Heart left ventricle (tissue), 16 donors: ENCODE measurements around the gene ANXA5. TPM values are rescaled to one million over a fixed set of nuclear protein-coding genes. Genes with fewer than 3 reads are reported as not detected.
A peak's percentile ranks its signal among the peaks of the same experiment; 100 is the strongest.

ENCODE experiments used
- ATAC-seq, 4 donors: fragments of 200-7000 bp; cut with Tn5 transposase; one replicate each; pipeline ENCODE4 v1.9.1; 2020 to 2022; ENCODE audit warnings: moderate library complexity in 4 of 4, mild to moderate bottlenecking in 3 of 4, moderate number of reproducible peaks in 1 of 4
- DNase-seq, 5 donors: peaks; one replicate each; pipeline ENCODE4 v3.0.0-alpha.2; 2020
- H3K27ac ChIP-seq, 12 donors: fragments of 200-600 bp; sonication (generic) in 4 of 12; one replicate each; pipeline versions ENCODE4 v1.5.0 to v1.8.0; 2016 to 2022; ENCODE audit warnings: mild to moderate bottlenecking in 2 of 12
- H3K27me3 ChIP-seq, 9 donors: fragments of 200-600 bp; sonication (generic) in 2 of 9; one replicate each; pipeline versions ENCODE4 v1.5.1 to v1.8.0; 2016 to 2022; ENCODE audit warnings: mild to moderate bottlenecking in 3 of 9
- H3K36me3 ChIP-seq, 9 donors: fragments of 200-600 bp; sonication (generic) in 2 of 9; one replicate each; pipeline versions ENCODE4 v1.5.0 to v1.8.0; 2018 to 2022; ENCODE audit warnings: mild to moderate bottlenecking in 2 of 9
- H3K4me1 ChIP-seq, 12 donors: fragments of 200-600 bp; sonication (generic) in 4 of 12; one replicate each; pipeline versions ENCODE4 v1.5.0 to v1.8.0; 2016 to 2022; ENCODE audit warnings: mild to moderate bottlenecking in 3 of 12
- H3K4me3 ChIP-seq, 12 donors: fragments of 200-600 bp; sonication (generic) in 4 of 12; one replicate each; pipeline versions ENCODE4 v1.5.0 to v1.8.0; 2017 to 2022; ENCODE audit warnings: mild to moderate bottlenecking in 9 of 12, moderate library complexity in 4 of 12
- H3K9me3 ChIP-seq, 12 donors: fragments of 200-600 bp; sonication (generic) in 4 of 12; one replicate each; pipeline versions ENCODE4 v1.5.0 to v1.8.0; 2016 to 2022; ENCODE audit warnings: mild to moderate bottlenecking in 1 of 12
- POLR2A ChIP-seq, 2 donors: fragments of 450-650 bp; IDR thresholded peaks; one replicate each; pipeline ENCODE4 v1.6.1; 2017; ENCODE audit warnings: antibody characterized with exemption in 2 of 2, mild to moderate bottlenecking in 2 of 2, moderate library complexity in 2 of 2
- WGBS, 4 donors: extraction: QIAGEN DNeasy Blood & Tissue Kit in 2 of 4; methylation state at CpG; one replicate each; pipeline versions ENCODE4 v1.1.5 to v1.1.7; 2013 to 2018; 5-methylcytosine and 5-hydroxymethylcytosine counted together
- intact Hi-C, 10 donors: fragments of 100-400 bp; cut with DNase I; formaldehyde crosslinking; loops; one replicate each; pipeline versions ENCODE4 v1.11.1 to v1.14.2; 2022
- polyA plus RNA-seq, 2 donors: library from polyadenylated mRNA; stranded (reverse); fragments of 200-250 nt; gene quantifications; one replicate each; pipeline ENCODE4 v1.2.3, GENCODE V29; 2013
- total RNA-seq, 9 donors: library from RNA; depleted of rRNA in 2 of 9; stranded (reverse); fragments of >200 nt in 2 of 9; fragmentation: NEBNext Ultra II Directional in 3 of 9; extraction: Animal tissue kit (Norgen Biotek cat#: 25700) in 3 of 9; gene quantifications; one replicate each; pipeline versions ENCODE4 v1.1.0 to v1.2.4, GENCODE V29; 2016 to 2023
- TF ChIP-seq, protein P1 (sequence below), 12 donors: fragments of 200-600 bp; sonication (generic) in 4 of 12; IDR thresholded peaks; one replicate each; pipeline versions ENCODE4 v1.5.0 to v1.8.0; 2018 to 2022; ENCODE audit warnings: antibody characterized with exemption in 12 of 12, mild to moderate bottlenecking in 5 of 12
- donor health status: ischemic (EF 13 %, LVEDD 7.1; RV severe dilation, severe dysfunction).
- donor health status: healthy with polysubstance abuse.
- donor health status: DM: no; HTN: yes; CAD: no.
- donor health status: DM: no; HTN: no; CAD: no.
- donor health status: ischemic (EF 25% LVEDD 6.9; RV normal size, moderate dysfunction).
- donor health status: ischemic (EF 25% LVEDD 5.7; RV mildly dilated, moderate dysfunction).
- donor health status: healthy.
- donor health status: DM: yes; HTN: yes; CAD: no.
- donor health status: ischemic (EF 35%, LVEDD 5.7; RV mildly dilated, moderate dysfunction).
- donor health status: nonischemic (EF 11% LVEDD 7.7; RV severe dilation, severe dysfunction).
- donor health status: DM: yes; HTN: yes; CAD: no.
- donor health status: PGD.
- donor health status: ischemic (EF 29% LVEDD 5.4; RV normal size, mild dysfunction).
- donor health status: nonischemic (EF 23%, LVEDD 6.1; RV moderate dilation, normal function).

ANXA5 gene
- total and polyA plus RNA-seq, 11 donors: 104 to 283 (median 168) TPM

DNA sequence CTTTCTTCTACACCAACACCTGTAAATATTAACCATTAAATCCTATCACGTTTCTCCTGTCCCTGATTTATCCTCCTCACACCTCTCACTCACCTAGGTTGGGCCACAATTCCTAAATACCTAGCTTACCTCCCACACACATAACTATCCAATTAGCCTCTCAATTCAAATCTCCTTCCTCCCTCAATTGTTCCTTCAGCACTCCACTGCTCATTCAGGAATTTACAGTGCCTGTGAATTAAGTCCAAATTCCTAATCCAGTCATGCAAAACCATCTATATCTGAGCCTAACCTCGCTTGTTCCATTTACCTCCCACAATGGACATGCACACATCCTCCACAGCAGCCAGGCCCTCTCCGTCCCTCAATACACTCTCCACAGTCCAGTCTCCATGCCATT is 17.5 kb downstream of the ANXA5 start:
- WGBS, 4 donors: 62 to 88% (median 74%) methylated on average over 3 of the region's 3 CpGs
- intact Hi-C loops: no loop called here
- ATAC-seq (no peak), DNase-seq (no peak)
- Histone ChIP-seq H3K27me3 (no peaks in the 10 kb centered on the region), H3K4me3 (no peak overlapping the region), H3K36me3 (peaks cover 0 to 100% (median 99%) of the 10 kb centered on the region in 9 donors), H3K4me1 (peaks cover 0 to 9% (median 0%) of the 10 kb centered on the region in 12 donors), H3K27ac (no peak overlapping the region), H3K9me3 (no peaks in the 10 kb centered on the region)
- no peak for TF ChIP-seq POLR2A (IDR thresholded peaks at IDR 0.05)
- TF ChIP-seq, protein P1, sequence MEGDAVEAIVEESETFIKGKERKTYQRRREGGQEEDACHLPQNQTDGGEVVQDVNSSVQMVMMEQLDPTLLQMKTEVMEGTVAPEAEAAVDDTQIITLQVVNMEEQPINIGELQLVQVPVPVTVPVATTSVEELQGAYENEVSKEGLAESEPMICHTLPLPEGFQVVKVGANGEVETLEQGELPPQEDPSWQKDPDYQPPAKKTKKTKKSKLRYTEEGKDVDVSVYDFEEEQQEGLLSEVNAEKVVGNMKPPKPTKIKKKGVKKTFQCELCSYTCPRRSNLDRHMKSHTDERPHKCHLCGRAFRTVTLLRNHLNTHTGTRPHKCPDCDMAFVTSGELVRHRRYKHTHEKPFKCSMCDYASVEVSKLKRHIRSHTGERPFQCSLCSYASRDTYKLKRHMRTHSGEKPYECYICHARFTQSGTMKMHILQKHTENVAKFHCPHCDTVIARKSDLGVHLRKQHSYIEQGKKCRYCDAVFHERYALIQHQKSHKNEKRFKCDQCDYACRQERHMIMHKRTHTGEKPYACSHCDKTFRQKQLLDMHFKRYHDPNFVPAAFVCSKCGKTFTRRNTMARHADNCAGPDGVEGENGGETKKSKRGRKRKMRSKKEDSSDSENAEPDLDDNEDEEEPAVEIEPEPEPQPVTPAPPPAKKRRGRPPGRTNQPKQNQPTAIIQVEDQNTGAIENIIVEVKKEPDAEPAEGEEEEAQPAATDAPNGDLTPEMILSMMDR (IDR thresholded peaks at IDR 0.05): no peak

DNA sequence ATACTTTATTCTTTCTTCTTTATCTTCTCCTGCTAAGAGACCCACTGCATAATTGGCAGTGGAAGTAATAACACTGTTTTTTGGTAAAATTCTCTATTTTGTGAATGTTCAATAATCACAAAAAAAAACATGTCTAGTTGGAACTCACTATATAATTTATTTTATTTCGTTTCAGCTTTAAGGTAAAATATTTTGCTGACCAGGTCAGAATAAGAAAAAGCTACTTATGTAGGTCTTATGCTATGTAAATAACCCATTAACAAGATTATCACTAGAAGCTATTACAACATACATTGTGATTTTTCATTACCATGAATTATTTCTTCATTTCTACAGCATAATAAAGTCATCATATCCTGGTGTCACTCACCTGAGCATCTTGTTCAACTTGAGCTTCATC is 19.3 kb downstream of the ANXA5 start:
- Histone ChIP-seq H3K4me1 (peaks cover 0 to 7% (median 0%) of the 10 kb centered on the region in 12 donors), H3K4me3 (no peak overlapping the region), H3K9me3 (no peaks in the 10 kb centered on the region), H3K27me3 (no peaks in the 10 kb centered on the region), H3K36me3 (peaks cover 0 to 98% (median 94%) of the 10 kb centered on the region in 9 donors), H3K27ac (no peak overlapping the region)
- TF ChIP-seq POLR2A (IDR thresholded peaks at IDR 0.05): no peak
- TF ChIP-seq, protein P1 (IDR thresholded peaks at IDR 0.05): no peak
- intact Hi-C loops: no loop called here
- WGBS, 4 donors: 91 to 96% (median 93%) methylated on average over 1 of the region's 1 CpG
- DNase-seq: no peak
- ATAC-seq: no peak

DNA sequence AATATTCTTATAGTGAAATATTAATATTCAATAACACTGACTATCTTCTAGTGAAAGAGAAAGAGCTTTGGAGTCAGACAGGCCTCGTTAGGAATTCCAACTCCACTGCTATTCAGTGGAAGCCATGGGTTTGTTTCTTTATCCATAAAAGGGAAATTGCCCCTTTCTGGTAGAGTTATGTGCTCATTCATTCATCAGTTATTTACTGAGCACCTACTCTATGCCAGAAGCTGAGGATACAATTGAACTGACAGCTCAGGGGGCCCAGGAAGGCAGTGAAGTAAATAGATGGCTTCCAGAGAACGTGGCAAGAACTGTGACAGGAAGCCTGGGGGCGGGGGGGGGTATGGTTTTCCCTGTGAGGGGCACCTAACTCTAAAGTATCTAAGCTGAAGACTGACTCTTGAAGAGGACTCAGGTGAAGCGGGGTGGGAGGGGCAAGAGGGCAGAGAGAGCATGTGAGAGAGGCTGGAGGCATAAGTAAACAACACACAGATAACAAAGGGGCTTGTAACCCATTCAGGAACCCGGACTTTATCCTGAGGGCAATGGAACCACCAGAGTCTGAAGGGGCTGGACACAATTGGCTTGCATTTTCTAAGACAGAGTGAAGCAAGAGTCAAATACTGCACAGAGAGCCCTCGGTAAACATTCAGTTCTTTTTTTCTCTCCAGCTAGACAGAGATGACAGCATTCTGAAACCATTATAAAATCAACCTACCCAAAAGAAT is 20.3 kb downstream of the ANXA5 start:
- 76 to 87% (median 85%) methylated on average over 6 of the region's 6 CpGs for WGBS, 4 donors
- no peaks in the 10 kb centered on the region for H3K27me3 ChIP-seq

DNA sequence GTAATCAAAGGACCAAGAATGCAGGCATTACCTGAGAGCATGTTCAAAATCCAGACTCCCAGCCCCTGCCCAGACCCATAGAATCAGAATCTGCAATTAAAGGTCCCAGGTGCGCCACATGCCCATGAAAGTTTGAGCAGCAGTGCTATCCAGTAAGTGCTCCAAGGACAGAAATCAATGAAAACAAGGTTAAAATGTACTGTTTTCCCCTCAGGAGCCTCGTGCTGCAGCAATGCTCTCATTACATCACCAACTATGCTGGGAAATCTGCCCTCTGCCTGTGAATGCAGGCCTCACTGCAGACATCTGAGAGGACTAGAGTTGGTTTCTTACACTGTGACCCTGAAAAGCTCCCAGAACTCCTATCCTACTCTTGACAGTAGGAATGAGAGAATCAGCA is 21.1 kb downstream of the ANXA5 start:
- TF ChIP-seq, protein P1 (IDR thresholded peaks at IDR 0.05): peak in 3 of 12 donors; percentile 15 to 28 (median 18)
- TF ChIP-seq POLR2A (IDR thresholded peaks at IDR 0.05): no peak
- intact Hi-C loops: no loop called here
- ATAC-seq (peak in 2 of 4 donors; percentile 22 to 42), DNase-seq (no peak)
- Histone ChIP-seq H3K36me3 (peaks cover 0 to 98% (median 94%) of the 10 kb centered on the region in 9 donors), H3K4me3 (no peak overlapping the region), H3K4me1 (peaks cover 0 to 7% (median 0%) of the 10 kb centered on the region in 12 donors), H3K27ac (no peak overlapping the region), H3K9me3 (no peaks in the 10 kb centered on the region), H3K27me3 (no peaks in the 10 kb centered on the region)
- WGBS, 4 donors: 71 to 75% (median 73%) methylated on average over 2 of the region's 2 CpGs

More for the DNA sequence above, 20.3 kb downstream of the ANXA5 start:
- ATAC-seq (no peak), DNase-seq (no peak)
- H3K36me3 ChIP-seq: peaks cover 0 to 98% (median 94%) of the 10 kb centered on the region in 9 donors
- intact Hi-C loops: no loop called here
- H3K4me1 ChIP-seq: peaks cover 0 to 7% (median 0%) of the 10 kb centered on the region in 12 donors
- TF ChIP-seq, protein P1 (IDR thresholded peaks at IDR 0.05): no peak
- TF ChIP-seq POLR2A (IDR thresholded peaks at IDR 0.05): no peak
- H3K9me3 ChIP-seq: no peaks in the 10 kb centered on the region
- H3K27ac ChIP-seq: no peak overlapping the region
- no peak overlapping the region for H3K4me3 ChIP-seq
